ENCODE results near the gene PASK. TPM values are rescaled to one million over a fixed set of nuclear protein-coding genes. Genes with fewer than 3 reads are reported as not detected.

The PASK gene
- total and polyA plus RNA-seq, 2 experiments from 2014 or later: 7.0 to 11.9 TPM

DNA sequence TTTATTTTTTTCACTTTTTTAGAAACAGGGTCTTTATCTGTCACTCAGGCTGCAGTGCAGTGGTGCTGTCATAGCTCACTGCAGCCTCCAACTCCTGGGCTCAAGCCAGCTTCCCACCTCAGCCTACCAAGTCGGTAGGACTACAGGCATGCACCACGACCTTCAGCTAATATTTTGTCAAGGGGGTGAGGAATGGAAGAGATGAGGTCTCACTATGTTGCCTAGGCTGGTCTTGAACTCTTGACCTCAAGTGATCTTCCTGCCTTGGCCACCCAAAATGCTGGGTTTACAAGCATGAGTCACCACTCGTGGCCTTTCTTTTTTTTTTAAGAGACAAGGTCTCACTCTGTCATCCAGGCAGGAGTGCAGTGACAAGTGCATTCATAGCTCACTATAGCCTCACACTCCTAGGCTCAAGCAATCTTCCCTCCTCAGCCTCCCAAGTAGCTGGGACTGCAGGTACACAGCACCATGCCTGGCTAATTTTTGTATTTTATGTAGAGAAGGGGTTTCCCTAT lies 14.4 kb upstream of the PASK start:
- Histone ChIP-seq H3K36me3 (peaks cover 16% of the 10 kb centered on the region), H3K27me3 (no peaks in the 10 kb centered on the region), H3K4me3 (no peak overlapping the region), H3K9me3 (ENCODE audit: low read depth) (no peaks in the 10 kb centered on the region), H3K27ac (no peak overlapping the region), H3K4me1 (ENCODE audit: low read depth) (no peaks in the 10 kb centered on the region)
- TF ChIP-seq, protein P1, sequence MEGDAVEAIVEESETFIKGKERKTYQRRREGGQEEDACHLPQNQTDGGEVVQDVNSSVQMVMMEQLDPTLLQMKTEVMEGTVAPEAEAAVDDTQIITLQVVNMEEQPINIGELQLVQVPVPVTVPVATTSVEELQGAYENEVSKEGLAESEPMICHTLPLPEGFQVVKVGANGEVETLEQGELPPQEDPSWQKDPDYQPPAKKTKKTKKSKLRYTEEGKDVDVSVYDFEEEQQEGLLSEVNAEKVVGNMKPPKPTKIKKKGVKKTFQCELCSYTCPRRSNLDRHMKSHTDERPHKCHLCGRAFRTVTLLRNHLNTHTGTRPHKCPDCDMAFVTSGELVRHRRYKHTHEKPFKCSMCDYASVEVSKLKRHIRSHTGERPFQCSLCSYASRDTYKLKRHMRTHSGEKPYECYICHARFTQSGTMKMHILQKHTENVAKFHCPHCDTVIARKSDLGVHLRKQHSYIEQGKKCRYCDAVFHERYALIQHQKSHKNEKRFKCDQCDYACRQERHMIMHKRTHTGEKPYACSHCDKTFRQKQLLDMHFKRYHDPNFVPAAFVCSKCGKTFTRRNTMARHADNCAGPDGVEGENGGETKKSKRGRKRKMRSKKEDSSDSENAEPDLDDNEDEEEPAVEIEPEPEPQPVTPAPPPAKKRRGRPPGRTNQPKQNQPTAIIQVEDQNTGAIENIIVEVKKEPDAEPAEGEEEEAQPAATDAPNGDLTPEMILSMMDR (IDR thresholded peaks at IDR 0.05; ENCODE audit: low read depth, low read length): no peak
- no peak for DNase-seq (ENCODE audit: low read depth in 1 of 2, low spot score in 1 of 2)

- no peak overlapping the region for H3K27ac ChIP-seq
- no peaks in the 10 kb centered on the region for H3K9me3 ChIP-seq (ENCODE audit: low read depth)
- peaks cover 7% of the 10 kb centered on the region for H3K36me3 ChIP-seq
- H3K27me3 ChIP-seq: no peaks in the 10 kb centered on the region
- TF ChIP-seq, protein P1 (IDR thresholded peaks at IDR 0.05; ENCODE audit: low read depth, low read length): no peak
- DNase-seq (ENCODE audit: low read depth in 1 of 2, low spot score in 1 of 2): peak in 1 of 2 donors; percentile 91
- no peak overlapping the region for H3K4me3 ChIP-seq
- H3K4me1 ChIP-seq (ENCODE audit: low read depth): no peaks in the 10 kb centered on the region
These were observed 12.5 kb upstream of the PASK start for GRCh38 chr2:241161646-241162281.

- Histone ChIP-seq H3K9me3 (ENCODE audit: low read depth) (no peaks in the 10 kb centered on the region), H3K4me1 (ENCODE audit: low read depth) (no peaks in the 10 kb centered on the region), H3K27me3 (no peaks in the 10 kb centered on the region), H3K27ac (no peak overlapping the region), H3K36me3 (peaks cover 4% of the 10 kb centered on the region), H3K4me3 (no peak overlapping the region)
- TF ChIP-seq, protein P1 (IDR thresholded peaks at IDR 0.05; ENCODE audit: low read depth, low read length): no peak
- no peak for DNase-seq (ENCODE audit: low read depth in 1 of 2, low spot score in 1 of 2)
These were observed 11.0 kb upstream of the PASK start for GRCh38 chr2:241160318-241160717.

DNA sequence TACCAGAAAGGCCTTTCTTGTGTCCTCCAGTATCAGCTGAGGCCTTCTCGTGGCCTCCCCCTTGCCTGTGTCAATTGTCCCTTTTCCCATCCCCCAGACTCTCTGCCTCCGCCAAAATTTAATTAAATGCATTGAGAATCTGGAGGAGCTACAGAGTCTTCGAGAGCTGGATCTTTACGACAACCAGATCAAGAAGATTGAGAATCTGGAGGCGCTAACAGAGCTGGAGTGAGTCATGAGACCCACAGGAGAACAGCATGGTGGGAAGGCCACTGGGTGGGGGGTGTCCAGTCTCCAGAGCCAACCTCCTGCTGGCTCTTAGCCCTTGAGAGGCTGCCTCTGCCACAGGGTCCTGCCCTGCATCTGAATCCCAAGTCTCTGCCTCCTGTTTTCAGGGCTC lies 9.8 kb upstream of the PASK start:
- H3K4me3 ChIP-seq: no peak overlapping the region
- H3K27me3 ChIP-seq: no peaks in the 10 kb centered on the region
- H3K27ac ChIP-seq: no peak overlapping the region
- TF ChIP-seq, protein P1 (IDR thresholded peaks at IDR 0.05; ENCODE audit: low read depth, low read length): no peak
- no peak for DNase-seq (ENCODE audit: low read depth in 1 of 2, low spot score in 1 of 2)
- no peaks in the 10 kb centered on the region for H3K4me1 ChIP-seq (ENCODE audit: low read depth)
- peaks cover 4% of the 10 kb centered on the region for H3K36me3 ChIP-seq
- H3K9me3 ChIP-seq (ENCODE audit: low read depth): no peaks in the 10 kb centered on the region

DNA sequence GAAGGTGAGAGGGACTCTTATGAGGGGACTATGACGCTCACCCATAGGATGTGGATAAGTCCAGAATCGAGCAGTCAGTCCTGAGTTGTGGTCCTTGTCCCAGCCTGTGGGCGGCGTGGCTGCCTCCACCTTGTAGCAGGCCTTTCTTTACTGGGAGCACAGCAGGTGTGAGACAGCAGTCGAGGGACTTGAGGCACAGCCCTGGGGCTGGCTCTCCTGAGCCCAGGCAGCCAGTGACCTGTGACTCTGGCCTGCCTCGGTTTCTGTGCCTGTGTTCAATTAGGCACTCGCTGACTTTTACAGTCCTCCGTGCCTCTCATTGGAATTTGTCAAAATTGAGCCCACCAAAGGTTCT lies 9.3 kb upstream of the PASK start:
- TF ChIP-seq, protein P1 (IDR thresholded peaks at IDR 0.05; ENCODE audit: low read depth, low read length): no peak
- peaks cover 4% of the 10 kb centered on the region for H3K36me3 ChIP-seq
- H3K4me1 ChIP-seq (ENCODE audit: low read depth): no peaks in the 10 kb centered on the region
- no peak overlapping the region for H3K27ac ChIP-seq
- H3K4me3 ChIP-seq: no peak overlapping the region
- DNase-seq (ENCODE audit: low read depth in 1 of 2, low spot score in 1 of 2): no peak
- no peaks in the 10 kb centered on the region for H3K27me3 ChIP-seq
- no peaks in the 10 kb centered on the region for H3K9me3 ChIP-seq (ENCODE audit: low read depth)

Measured in cardiac muscle cell (in vitro differentiated cells and primary cell).